AG08396 (cell line): ENCODE results near the gene SLC12A5.

ENCODE experiments used
- DNase-seq: peaks from one replicate; pipeline ENCODE4 v3.0.0; 2012; ENCODE audit warnings: low spot score, mixed read lengths

SLC12A5 gene

GRCh38 chr20:46055269-46055668 is 26.3 kb downstream of the SLC12A5 start:
- DNase-seq, result no peak

DNA sequence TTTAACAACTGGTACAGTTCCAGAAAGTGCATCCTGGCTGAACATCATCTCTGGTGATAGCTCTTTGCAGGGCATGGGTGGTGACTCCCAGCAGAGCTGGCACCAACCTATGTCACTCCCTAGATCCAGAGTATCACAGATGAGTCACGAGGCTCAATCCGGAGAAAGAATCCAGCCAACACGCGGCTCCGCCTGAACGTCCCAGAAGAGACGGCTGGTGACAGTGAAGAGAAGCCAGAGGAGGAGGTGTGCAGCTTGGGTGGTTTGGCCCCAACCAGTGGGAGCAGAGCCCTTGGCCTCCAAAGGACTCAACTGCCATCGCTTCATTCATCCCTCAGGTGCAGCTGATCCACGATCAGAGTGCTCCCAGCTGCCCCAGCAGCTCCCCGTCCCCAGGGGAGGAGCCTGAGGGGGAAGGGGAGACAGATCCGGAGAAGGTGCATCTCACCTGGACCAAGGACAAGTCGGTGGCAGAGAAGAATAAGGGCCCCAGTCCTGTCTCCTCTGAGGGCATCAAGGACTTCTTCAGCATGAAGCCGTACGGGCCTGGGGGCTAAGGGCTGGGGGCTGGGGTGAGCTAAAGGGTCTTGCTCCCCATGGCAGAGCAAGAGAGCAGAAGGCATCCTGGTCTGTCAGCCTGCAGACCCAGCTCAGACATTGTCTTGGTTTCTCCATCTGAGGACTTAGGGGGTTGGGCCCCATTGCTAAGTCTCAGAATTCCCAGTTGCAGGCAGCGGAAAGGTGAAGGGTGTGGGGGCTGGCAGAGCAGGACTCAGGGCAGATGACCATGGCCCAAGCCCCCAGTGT is 27.2 kb downstream of the SLC12A5 start:
- no peak for DNase-seq

GRCh38 chr20:46056970-46057855 is 28.2 kb downstream of the SLC12A5 start:
- peak; percentile 73 for DNase-seq

DNA sequence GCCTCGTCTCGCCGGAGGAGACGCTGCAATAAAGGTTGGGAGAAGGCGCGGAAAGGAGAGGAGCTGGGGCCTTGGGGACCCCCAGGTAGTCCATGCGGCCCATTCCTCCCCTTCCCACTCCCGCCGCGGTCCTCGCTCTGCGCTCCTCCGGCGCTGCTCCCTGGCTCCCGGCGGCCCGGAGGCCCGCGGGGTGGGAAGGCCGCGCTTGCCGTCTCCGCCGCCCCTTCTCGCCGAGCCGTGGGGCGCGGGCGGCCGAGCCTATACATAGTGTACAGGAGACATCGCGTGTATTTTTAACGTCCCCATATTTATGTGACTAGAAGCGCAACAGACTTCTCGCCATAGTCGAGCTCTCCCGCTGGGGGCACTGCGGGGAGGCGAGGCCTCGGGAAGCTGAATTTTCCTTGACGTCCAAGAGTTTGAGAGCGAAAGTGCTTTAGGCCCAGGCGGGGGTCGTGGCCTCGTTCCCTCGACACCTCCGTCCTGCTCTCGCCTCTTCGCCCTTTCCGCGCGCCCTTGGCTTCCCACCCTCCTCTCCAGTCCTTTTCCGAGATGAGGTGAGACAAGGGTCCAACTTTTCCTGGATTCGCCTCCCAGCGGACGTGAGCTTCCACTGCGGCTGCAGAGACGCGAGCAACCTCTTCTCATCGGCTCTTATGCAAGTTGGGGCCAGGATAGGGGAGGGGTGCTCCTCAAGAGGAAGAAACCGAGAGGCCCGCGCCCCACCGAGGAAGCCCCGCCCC is 29.0 kb downstream of the SLC12A5 start:
- DNase-seq, result peak; percentile 59

DNA sequence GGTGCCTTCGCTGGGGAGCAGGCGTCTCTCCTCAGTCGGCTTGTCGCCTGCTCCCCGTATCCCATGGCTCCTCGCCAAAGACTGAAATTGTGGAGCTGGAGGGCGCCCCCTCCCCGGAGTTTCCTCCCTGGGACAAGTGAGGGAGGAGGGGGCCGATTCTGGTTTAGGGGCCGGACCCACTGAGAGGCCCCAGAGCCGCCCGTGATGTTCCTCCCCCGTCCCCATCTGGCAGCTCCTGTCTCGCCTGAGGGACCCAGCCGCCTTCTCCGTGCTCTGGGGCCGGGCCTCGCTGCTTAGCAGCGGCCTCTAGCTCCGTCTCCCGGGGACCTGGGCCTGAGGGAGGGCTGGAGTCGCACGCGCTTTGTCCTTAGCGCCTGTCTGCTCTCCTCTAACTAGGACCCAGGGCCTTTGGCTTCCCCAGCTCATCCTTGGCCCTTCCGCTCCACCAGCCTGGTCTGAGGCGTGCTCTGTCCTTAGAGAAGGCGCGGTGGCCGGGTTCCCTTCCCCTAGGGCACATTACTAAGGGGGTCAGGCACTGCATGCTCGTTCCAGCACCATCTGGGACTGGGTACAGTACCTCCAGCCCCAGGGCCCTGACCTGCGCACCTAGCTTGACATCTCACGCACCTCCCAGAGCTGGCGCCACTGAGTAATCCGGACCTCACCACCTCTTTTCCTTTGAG is 29.7 kb downstream of the SLC12A5 start:
- DNase-seq, result no peak

DNA sequence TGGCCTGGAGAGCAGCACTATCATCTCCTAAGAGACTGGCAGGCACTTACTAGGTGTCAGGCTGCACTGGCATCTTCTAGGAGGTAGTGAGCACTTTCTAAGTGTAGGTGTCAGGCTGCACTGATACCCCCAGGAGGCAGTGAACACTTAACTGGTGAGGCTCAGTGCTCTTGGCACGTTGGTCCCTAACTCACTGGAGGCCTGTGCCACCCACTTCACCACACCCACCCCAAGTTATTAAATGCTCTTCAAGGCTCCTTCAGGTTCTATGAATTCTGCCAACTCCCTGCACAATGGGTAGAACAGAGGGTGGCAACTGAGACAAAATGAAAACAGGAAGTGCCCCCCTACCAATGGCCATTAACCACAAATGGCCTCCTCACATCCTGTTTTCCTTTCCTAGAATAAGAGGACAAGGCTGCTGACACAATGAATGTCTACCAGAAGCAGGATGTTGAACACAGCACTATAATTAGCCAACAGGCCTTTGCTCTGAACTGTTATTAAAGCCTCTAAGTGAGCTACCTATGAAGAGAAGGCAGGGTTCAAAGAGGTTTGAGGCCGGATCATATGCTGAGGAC is 31.4 kb downstream of the SLC12A5 start:
- DNase-seq, result no peak

DNA sequence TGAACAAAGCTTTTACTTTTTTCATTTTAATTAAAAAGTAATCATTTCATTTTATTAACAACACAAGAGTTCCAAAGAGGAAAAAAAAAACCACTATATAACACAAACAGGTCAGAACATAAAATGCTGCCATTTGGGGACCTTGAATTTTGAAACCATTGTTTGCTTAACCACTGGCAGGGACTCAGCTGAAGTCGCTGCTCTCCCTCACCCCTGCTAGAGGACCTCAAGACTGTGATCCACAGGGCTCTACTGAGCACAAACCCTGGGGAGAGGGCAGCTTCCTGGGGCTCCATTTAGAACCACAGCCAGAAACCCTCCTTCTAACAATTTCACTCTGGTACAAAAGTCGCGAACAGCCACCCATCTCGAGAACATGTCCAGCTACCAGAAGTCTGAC is 32.0 kb downstream of the SLC12A5 start:
- DNase-seq, result no peak

DNA sequence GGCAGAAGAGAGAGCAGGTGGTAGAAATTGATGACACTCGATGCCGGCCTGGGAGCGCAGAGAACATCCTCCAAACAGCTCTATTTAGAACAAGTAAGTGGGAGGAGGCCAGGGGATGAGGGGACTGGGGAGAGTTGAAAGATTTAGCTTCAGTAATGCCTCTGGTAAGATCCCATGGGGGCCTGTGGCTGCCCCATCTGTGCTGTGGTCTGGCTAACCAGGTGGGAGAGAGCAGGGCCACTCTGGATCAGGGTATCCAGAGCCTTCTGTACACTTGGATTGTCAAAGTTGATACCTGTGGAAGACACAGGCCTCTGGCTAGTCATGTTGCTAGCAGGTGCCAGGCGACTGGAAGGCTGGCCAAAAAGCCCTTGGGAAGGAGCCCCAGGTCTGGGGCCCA is 33.1 kb downstream of the SLC12A5 start:
- DNase-seq, result no peak

GRCh38 chr20:46062621-46063020 is 33.6 kb downstream of the SLC12A5 start:
- no peak for DNase-seq

DNA sequence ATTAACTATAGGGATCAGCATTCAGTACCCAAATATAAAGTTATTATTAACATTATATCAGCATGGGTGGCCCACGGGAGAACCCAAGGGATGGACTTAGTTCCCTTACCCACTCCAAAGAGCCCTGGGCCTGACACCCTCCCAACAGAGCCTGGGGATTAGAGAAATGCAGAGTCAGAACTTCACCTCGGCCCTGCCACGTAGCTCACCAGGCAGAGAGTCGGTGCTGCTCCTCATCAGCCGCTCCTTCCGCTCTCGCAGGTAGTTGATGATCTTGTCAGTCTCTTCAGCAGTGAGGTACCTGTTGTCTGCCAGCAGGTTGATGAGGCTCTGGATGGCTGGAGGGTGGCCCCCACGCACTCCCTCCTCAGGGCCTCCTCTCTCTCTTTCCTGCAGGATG is 34.1 kb downstream of the SLC12A5 start:
- no peak for DNase-seq

GRCh38 chr20:46063652-46064054 is 34.6 kb downstream of the SLC12A5 start:
- no peak for DNase-seq

DNA sequence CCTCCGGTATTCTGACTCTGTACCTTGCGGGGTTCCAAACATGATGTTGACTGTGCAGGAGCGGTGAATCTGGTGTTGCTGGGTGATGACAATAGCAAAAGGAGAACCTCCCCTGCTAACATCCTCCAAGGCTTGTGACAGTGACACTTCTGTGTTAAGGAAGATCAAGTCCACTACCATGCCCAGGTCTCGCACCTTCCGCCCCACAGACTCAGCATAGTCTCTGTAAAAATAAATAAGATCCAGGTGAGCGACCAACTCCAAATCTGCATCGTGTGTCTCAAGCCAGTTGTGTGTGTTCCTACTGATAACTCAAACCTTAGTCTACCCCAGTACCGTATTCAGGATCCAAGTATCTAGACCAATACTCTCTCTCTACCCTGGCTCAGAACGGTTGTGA is 36.0 kb downstream of the SLC12A5 start:
- no peak for DNase-seq

DNA sequence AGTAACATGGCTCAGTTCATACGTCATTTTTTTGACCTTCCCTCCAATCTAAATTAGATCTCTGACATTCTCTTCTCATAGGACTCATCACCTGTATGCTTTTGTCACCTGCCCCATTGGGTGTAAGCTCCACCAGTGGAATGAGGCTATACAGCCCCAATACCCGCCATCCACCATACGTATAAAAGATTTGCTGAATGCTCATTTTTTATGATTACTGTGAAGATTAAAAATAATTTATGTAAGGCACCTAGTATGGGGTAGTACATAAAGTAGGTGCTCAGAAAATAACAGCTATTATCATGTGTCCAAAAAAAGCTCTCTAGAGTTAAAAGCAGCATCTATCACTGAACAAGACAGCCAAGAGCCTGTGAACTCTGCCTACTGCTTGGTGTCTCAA is 36.7 kb downstream of the SLC12A5 start:
- no peak for DNase-seq

- peak; percentile 83 for DNase-seq
These were observed 41.3 kb downstream of the SLC12A5 start for GRCh38 chr20:46070215-46070900.

DNA sequence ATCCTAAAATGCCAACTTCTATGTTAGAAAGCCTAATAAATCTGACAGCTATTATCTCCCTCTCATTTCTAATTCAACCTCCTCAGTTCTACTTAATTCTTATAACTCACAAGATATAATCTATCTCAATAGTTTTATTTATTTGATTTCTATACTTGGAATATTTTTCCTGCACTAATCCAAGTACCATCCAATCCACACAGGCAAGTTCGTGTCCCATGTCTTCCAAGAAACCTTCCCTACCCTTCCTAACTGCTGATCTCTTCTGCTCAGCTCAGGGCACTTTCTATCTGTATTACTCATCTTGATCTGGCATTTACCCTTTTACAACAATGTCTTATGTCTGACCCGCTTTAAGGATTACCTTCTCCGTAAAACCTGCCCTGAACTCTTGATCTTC is 42.6 kb downstream of the SLC12A5 start:
- no peak for DNase-seq

- no peak for DNase-seq
These were observed 44.0 kb downstream of the SLC12A5 start for GRCh38 chr20:46073024-46073423.

- DNase-seq, result no peak
These were observed 44.4 kb downstream of the SLC12A5 start for GRCh38 chr20:46073443-46073842.

DNA sequence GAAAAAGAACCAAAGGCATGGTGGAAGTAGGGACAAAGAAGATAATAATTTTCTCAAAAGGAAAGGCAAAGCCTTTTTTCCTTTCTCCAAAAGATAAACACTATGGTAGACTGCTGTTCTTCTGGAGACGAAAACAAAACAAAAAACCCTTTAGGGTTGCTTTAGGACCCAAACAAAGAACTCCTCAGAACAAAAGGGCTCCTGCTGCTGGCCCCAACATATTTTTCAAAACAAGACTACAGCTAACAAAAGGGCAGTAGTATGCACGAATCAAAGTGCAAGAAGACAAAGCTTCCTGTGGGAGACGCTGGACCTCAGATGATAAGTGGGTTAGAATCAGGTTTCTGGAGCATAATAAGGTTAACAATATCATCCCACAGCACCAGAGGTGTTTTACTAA is 45.0 kb downstream of the SLC12A5 start:
- DNase-seq, result no peak

GRCh38 chr20:46076806-46077205 is 47.8 kb downstream of the SLC12A5 start:
- DNase-seq, result no peak

- DNase-seq, result no peak
These were observed 48.8 kb downstream of the SLC12A5 start for GRCh38 chr20:46077642-46078305.
